Astrocyte of the cerebellum (primary cell): Measurements from ENCODE around the gene SLC66A1.

ENCODE experiments used
- DNase-seq: peaks from one replicate; pipeline ENCODE4 v3.0.0-alpha.2; 2011; ENCODE audit warnings: low read depth
- H3K4me3 ChIP-seq: 2 replicates; pipeline ENCODE4 v1.5.1; 2011; ENCODE audit warnings: mild to moderate bottlenecking, low read depth, low read length, moderate library complexity
- in situ Hi-C: cut with HindIII; loops from 2 replicates; pipeline ENCODE4 v1.10.0; 2017; ENCODE audit warnings: low sequenced_read_pairs
- TF ChIP-seq, protein P1 (sequence below): IDR thresholded peaks from 2 replicates; pipeline ENCODE4 v1.5.1; 2012; ENCODE audit warnings: low read length, low read depth, moderate library complexity, mild to moderate bottlenecking; ENCODE audit errors: missing control alignments

The SLC66A1 gene

DNA sequence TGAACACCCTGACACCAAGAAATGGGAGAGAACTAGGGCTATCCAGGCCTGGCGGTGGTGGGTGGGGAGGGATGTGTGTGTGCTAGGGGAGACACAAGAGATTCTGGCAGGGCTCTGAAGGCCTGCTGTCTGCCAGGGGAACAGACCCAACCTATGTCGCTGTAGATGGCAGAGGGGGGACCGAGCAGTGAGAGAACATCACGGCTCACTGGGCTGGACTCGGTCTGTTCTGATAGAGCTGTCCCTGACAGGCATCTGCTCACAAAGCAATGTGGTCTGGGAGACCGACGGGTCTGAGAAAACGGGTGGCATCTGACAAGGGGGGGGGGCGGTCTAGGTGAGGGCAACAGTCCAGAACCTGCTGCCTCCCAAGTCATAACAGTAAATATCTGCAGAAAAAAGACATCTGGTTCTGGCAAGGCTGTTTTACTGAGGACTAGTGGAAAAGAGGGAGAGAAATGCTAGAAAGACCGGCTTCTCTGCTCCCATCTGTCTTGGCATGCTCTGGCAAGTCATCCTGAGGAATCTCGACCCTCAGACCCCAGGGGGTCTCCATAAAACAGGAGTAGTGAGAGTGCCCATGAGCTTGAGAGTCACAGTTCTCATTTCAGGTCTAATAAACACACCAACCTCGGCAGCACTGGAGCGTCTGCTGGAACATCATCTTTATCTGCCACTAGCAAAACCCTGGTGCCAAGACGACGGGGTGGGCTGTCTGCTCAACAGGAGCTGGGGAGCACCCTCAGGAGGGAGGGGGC is 36.5 kb downstream of the SLC66A1 start:
- in situ Hi-C loops = no loop called here
- TF ChIP-seq, protein P1, sequence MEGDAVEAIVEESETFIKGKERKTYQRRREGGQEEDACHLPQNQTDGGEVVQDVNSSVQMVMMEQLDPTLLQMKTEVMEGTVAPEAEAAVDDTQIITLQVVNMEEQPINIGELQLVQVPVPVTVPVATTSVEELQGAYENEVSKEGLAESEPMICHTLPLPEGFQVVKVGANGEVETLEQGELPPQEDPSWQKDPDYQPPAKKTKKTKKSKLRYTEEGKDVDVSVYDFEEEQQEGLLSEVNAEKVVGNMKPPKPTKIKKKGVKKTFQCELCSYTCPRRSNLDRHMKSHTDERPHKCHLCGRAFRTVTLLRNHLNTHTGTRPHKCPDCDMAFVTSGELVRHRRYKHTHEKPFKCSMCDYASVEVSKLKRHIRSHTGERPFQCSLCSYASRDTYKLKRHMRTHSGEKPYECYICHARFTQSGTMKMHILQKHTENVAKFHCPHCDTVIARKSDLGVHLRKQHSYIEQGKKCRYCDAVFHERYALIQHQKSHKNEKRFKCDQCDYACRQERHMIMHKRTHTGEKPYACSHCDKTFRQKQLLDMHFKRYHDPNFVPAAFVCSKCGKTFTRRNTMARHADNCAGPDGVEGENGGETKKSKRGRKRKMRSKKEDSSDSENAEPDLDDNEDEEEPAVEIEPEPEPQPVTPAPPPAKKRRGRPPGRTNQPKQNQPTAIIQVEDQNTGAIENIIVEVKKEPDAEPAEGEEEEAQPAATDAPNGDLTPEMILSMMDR = no peak
- no peak overlapping the region for H3K4me3 ChIP-seq
- DNase-seq = no peak

DNA sequence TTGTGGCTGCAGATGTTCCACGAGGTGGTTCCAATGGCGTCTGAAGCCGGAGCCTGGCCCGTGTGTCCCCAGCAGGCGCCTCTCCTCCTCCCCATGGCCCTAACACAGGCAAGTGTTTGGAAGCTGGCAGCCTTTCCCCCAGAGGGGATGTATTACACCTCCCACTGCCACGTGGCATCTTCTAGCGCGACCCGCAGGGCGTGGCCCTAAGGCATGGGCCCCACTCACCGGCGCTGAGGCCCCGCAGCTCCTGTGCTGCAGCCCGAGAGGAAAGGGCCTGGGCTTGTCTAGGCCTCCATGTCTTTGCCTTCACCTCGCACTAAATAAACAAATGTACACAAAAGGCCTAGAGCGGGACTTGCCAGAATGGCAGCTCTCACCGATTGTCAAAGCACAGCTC is 37.9 kb downstream of the SLC66A1 start:
- in situ Hi-C loops = no loop called here
- DNase-seq = no peak
- TF ChIP-seq, protein P1 = no peak
- no peak overlapping the region for H3K4me3 ChIP-seq

DNA sequence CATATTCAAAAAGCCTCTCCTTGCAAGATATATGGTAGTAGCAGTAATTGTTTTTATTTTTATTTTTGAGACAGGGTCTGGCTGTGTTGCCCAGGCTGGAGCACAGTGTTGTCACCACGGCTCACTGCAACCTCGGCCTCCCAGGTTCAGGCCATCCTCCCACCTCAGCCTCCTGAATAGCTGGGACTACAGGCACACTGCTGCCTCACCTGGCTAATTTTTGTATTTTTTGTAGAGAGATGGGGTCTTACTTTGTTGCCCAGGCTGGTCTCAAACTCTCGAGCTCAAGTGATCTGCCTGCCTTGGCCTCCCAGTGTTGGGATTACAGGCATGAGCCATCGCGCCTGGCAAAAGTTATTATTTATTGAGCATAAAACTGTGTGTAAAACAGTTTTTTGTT is 38.4 kb downstream of the SLC66A1 start:
- in situ Hi-C loops = no loop called here
- no peak overlapping the region for H3K4me3 ChIP-seq
- no peak for DNase-seq
- TF ChIP-seq, protein P1 = no peak

DNA sequence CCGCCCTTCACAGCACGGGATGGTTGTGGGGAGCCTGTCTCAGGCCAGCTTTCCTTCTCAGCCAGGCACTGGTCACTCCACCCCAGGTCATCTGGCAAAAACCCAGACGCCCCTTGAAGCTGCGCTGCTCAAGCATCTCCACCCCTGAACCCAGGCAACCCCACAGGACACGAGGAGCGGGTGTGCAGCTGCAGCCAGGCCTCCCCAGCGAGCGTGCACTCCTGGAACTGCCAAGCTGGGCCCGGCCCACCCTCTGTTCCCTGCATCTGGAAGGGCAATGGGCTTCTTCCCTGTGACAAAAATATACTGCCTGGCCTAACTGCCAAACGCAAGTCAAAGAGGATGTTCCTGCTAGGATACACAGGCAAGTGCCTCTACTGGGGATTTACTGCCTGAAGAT is 39.7 kb downstream of the SLC66A1 start:
- H3K4me3 ChIP-seq = no peak overlapping the region
- in situ Hi-C loops = no loop called here
- no peak for DNase-seq
- TF ChIP-seq, protein P1 = no peak

DNA sequence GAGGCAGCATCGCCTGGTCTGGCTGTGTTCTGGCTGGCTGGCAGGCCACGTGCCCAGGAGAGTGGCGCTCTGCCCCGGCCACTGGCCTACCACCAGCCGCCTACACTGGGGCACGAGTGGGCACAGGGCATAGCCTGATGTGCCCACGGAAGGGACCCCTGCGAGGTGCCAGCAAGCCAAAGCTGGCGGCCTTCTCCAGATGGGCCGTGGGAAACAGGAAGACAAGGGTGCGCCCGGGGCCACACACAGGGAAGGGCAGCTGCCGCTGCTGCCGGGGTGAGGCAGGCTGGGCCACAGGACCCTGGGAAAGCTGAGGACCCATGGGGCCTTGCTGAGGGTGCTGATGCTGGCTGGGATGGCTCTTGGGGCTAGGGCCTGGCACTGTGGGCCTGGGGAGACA is 40.7 kb downstream of the SLC66A1 start:
- in situ Hi-C loops = no loop called here
- H3K4me3 ChIP-seq = no peak overlapping the region
- no peak for DNase-seq

DNA sequence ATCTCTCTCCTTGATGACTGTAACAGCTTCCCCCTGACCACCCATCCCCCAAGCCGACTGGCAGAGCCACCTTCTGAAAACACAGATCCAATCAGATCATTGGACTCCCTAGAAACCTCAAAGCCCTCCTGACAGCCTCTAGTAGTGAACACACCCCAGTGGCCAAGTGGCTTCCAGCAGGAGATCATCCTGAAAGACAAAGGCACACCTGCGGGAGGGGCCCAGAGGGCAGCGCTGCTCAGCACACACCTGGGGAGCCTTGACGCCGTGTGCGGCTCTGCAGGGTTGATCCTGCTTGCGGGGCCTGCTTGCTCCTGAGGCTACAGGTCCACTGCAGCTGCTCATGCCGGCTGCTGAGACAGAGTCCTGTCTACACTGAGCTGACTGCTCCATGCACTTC is 41.5 kb downstream of the SLC66A1 start:
- no peak for DNase-seq
- no peak overlapping the region for H3K4me3 ChIP-seq
- TF ChIP-seq, protein P1 = no peak
- in situ Hi-C loops = no loop called here

More for the DNA sequence above, 40.7 kb downstream of the SLC66A1 start:
- TF ChIP-seq, protein P1 = no peak
